ENCODE data around the gene SLC43A2.

SLC43A2 gene

DNA sequence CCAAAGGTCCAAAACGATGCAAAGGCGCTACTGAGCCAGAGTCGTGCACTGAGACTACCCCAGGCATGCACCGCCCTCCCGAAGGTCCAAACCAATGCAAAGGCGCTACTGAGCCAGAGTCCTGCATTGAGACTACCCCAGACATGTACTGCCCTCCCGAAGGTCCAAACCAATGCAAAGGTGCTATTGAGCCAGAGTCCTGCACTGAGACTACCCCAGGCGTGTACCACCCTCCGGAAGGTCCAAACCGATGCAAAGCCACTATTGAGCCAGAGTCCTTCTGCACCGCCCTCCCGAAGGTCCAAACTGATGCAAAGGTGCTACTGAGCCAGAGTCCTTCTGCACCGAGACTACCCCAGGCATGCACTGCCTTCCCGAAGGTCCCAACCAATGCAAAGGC lies 27.1 kb downstream of the SLC43A2 start:
- Histone ChIP-seq H3K79me1 (replicated peaks; ENCODE audit: low read length, poor library complexity, severe bottlenecking) (no peaks in the 10 kb centered on the region), H3K4me1 (ENCODE audit: control insufficient read depth, insufficient read depth, low read depth, low read length) (peaks cover 8% of the 10 kb centered on the region), H3K27me3 (ENCODE audit: control insufficient read depth in 1 of 2, insufficient read depth in 1 of 2, low read length in 2 of 2) (no peaks in the 10 kb centered on the region), H3K36me3 (ENCODE audit: control insufficient read depth in 1 of 2, insufficient read depth in 2 of 2, low read depth in 1 of 2, low read length in 2 of 2) (peaks cover 0 to 18% of the 10 kb centered on the region in 2 experiments), H2BK15ac (ENCODE audit: low read depth, poor library complexity, severe bottlenecking) (no peak overlapping the region), H3K23ac (ENCODE audit: low read length in 2 of 2) (no peak overlapping the region), H3K4me2 (ENCODE audit: low read length, poor library complexity, severe bottlenecking) (no peak overlapping the region), H3K9ac (ENCODE audit: low read length) (no peak overlapping the region), H2AK5ac (ENCODE audit: low read length, severe bottlenecking) (no peak overlapping the region), H4K8ac (ENCODE audit: low read length) (no peak overlapping the region), H2BK120ac (ENCODE audit: low read depth, low read length) (no peak overlapping the region), H3K4ac (ENCODE audit: low read depth in 1 of 2, low read length in 2 of 2) (no peak overlapping the region), H2BK5ac (ENCODE audit: low read depth, low read length, poor library complexity, severe bottlenecking) (no peak overlapping the region), H3K4me3 (ENCODE audit: insufficient read depth in 1 of 2, low read depth in 1 of 2, low read length in 2 of 2) (no peak overlapping the region), H4K91ac (ENCODE audit: low read length) (no peak overlapping the region), H3K27ac (ENCODE audit: low read length, poor library complexity, severe bottlenecking) (no peak overlapping the region), H2BK12ac (ENCODE audit: low read length in 2 of 2) (no peak overlapping the region), H2AFZ (ENCODE audit: low read depth, low read length) (no peak overlapping the region), H3K9me3 (ENCODE audit: control insufficient read depth, low read length) (peaks cover 6% of the 10 kb centered on the region), H3K14ac (ENCODE audit: low read length in 2 of 2) (no peak overlapping the region), H3K18ac (ENCODE audit: low read depth in 1 of 2, low read length in 2 of 2) (no peak overlapping the region)
- 97% methylated on average over 14 of the region's 14 CpGs for WGBS
- DNase-seq = no peak

DNA sequence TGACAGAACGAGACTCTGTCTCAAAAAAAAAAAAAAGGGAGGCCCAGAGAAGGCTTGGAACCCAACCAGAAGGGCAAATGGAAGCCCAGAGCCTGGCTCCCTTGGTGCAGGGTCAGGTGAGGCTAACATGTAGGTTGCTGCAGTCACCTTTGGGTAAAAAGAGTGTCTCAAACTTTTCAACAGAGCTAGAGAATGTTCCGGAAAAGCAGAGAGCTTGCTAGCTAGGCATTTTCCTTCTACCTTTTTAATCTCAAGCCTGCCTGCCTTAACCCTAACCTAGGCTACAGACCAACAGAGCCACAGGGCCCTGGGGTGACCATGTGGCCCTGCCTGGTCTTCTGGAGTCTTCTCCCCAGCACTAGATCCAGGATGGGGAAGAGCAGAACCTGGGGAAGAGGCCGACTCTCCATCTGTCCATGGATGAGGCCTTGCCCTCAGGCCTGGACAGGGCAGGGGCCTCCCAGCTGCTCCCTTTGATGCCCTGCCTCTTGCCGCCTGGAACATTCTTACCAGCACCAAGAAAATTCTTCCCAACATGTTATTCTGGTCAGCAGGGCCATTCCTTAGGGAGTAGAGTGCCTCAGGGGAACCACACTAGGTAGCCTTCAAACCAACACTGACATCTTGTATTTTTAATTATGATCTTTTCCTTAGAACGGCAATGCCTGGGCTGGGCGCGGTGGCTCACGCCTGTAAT lies 30.1 kb downstream of the SLC43A2 start:
- WGBS = 92% methylated on average over 8 of the region's 8 CpGs
- no peak overlapping the region for H3K18ac ChIP-seq (ENCODE audit: low read depth in 1 of 2, low read length in 2 of 2)
- H3K4me1 ChIP-seq (ENCODE audit: control insufficient read depth, insufficient read depth, low read depth, low read length) = no peaks in the 10 kb centered on the region
- H3K9me3 ChIP-seq (ENCODE audit: control insufficient read depth, low read length) = peaks cover 6% of the 10 kb centered on the region
- no peak overlapping the region for H3K4me2 ChIP-seq (ENCODE audit: low read length, poor library complexity, severe bottlenecking)
- no peak overlapping the region for H3K4me3 ChIP-seq (ENCODE audit: insufficient read depth in 1 of 2, low read depth in 1 of 2, low read length in 2 of 2)
- no peak overlapping the region for H2AK5ac ChIP-seq (ENCODE audit: low read length, severe bottlenecking)
- H3K9ac ChIP-seq (ENCODE audit: low read length) = no peak overlapping the region
- H3K23ac ChIP-seq (ENCODE audit: low read length in 2 of 2) = no peak overlapping the region
- H2BK120ac ChIP-seq (ENCODE audit: low read depth, low read length) = no peak overlapping the region
- no peak overlapping the region for H3K27ac ChIP-seq (ENCODE audit: low read length, poor library complexity, severe bottlenecking)
- no peaks in the 10 kb centered on the region for H3K79me1 ChIP-seq (replicated peaks; ENCODE audit: low read length, poor library complexity, severe bottlenecking)
- peaks cover 0 to 9% of the 10 kb centered on the region in 2 experiments for H3K36me3 ChIP-seq (ENCODE audit: control insufficient read depth in 1 of 2, insufficient read depth in 2 of 2, low read depth in 1 of 2, low read length in 2 of 2)
- H2BK12ac ChIP-seq (ENCODE audit: low read length in 2 of 2) = no peak overlapping the region
- H3K4ac ChIP-seq (ENCODE audit: low read depth in 1 of 2, low read length in 2 of 2) = no peak overlapping the region
- no peak overlapping the region for H2BK5ac ChIP-seq (ENCODE audit: low read depth, low read length, poor library complexity, severe bottlenecking)
- no peak overlapping the region for H2BK15ac ChIP-seq (ENCODE audit: low read depth, poor library complexity, severe bottlenecking)
- DNase-seq = no peak
- H2AFZ ChIP-seq (ENCODE audit: low read depth, low read length) = no peak overlapping the region
- no peak overlapping the region for H4K8ac ChIP-seq (ENCODE audit: low read length)
- no peak overlapping the region for H4K91ac ChIP-seq (ENCODE audit: low read length)
- no peaks in the 10 kb centered on the region for H3K27me3 ChIP-seq (ENCODE audit: control insufficient read depth in 1 of 2, insufficient read depth in 1 of 2, low read length in 2 of 2)
- H3K14ac ChIP-seq (ENCODE audit: low read length in 2 of 2) = no peak overlapping the region

DNA sequence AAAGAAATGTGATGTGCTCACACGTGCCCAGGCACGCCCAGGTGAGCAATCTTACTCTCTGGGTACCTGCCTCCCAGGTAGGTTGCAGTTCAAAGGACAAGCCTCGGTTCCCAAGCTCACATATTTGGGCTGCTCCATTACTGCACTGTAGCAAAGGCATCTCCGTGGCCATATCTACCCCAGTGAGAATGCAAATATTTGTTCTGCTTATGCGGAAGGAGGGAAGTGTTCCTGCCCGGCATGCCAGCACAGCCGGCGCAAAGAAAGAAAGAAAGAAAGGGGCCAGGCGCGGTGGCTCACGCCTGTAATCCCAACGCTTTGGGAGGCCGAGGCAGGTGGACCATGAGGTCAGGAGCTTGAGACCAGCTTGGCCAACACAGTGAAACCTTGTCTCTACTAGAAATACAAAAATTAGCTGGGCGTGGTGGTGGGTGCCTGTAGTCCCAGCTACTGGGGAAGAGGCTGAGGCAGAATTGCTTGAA lies 30.7 kb downstream of the SLC43A2 start:
- no peak overlapping the region for H3K4ac ChIP-seq (ENCODE audit: low read depth in 1 of 2, low read length in 2 of 2)
- H3K79me1 ChIP-seq (replicated peaks; ENCODE audit: low read length, poor library complexity, severe bottlenecking) = no peaks in the 10 kb centered on the region
- WGBS = 96% methylated on average over 14 of the region's 14 CpGs
- peaks cover 6% of the 10 kb centered on the region for H3K9me3 ChIP-seq (ENCODE audit: control insufficient read depth, low read length)
- H2BK12ac ChIP-seq (ENCODE audit: low read length in 2 of 2) = no peak overlapping the region
- H3K4me2 ChIP-seq (ENCODE audit: low read length, poor library complexity, severe bottlenecking) = no peak overlapping the region
- no peak overlapping the region for H3K9ac ChIP-seq (ENCODE audit: low read length)
- H2BK15ac ChIP-seq (ENCODE audit: low read depth, poor library complexity, severe bottlenecking) = no peak overlapping the region
- H4K91ac ChIP-seq (ENCODE audit: low read length) = no peak overlapping the region
- no peak overlapping the region for H4K8ac ChIP-seq (ENCODE audit: low read length)
- H2AFZ ChIP-seq (ENCODE audit: low read depth, low read length) = no peak overlapping the region
- H3K14ac ChIP-seq (ENCODE audit: low read length in 2 of 2) = no peak overlapping the region
- H2AK5ac ChIP-seq (ENCODE audit: low read length, severe bottlenecking) = no peak overlapping the region
- no peak overlapping the region for H3K4me3 ChIP-seq (ENCODE audit: insufficient read depth in 1 of 2, low read depth in 1 of 2, low read length in 2 of 2)
- H2BK5ac ChIP-seq (ENCODE audit: low read depth, low read length, poor library complexity, severe bottlenecking) = no peak overlapping the region
- H3K18ac ChIP-seq (ENCODE audit: low read depth in 1 of 2, low read length in 2 of 2) = no peak overlapping the region
- no peak for DNase-seq
- no peak overlapping the region for H3K27ac ChIP-seq (ENCODE audit: low read length, poor library complexity, severe bottlenecking)
- H2BK120ac ChIP-seq (ENCODE audit: low read depth, low read length) = no peak overlapping the region
- H3K4me1 ChIP-seq (ENCODE audit: control insufficient read depth, insufficient read depth, low read depth, low read length) = peaks cover 5% of the 10 kb centered on the region
- no peaks in the 10 kb centered on the region for H3K27me3 ChIP-seq (ENCODE audit: control insufficient read depth in 1 of 2, insufficient read depth in 1 of 2, low read length in 2 of 2)
- no peak overlapping the region for H3K23ac ChIP-seq (ENCODE audit: low read length in 2 of 2)
- peaks cover 4 to 13% of the 10 kb centered on the region in 2 experiments for H3K36me3 ChIP-seq (ENCODE audit: control insufficient read depth in 1 of 2, insufficient read depth in 2 of 2, low read depth in 1 of 2, low read length in 2 of 2)

DNA sequence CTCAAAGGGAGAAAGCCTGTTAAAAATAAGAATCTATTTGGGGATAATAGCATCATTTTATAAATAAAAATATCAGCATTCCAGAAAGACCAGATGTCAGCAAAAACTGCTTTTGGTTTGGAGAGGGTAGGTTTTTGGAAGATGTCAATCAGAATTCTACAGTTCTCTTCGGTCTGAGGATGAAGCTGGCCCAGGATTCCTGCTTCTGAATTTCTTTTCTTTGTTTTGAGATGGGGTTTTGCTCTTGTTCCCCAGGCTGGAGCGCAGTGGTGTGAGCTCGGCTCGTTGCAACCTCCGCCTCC lies 35.1 kb downstream of the SLC43A2 start:
- 97% methylated on average over 5 of the region's 5 CpGs for WGBS
- Histone ChIP-seq H4K91ac (ENCODE audit: low read length) (no peak overlapping the region), H3K4me1 (ENCODE audit: control insufficient read depth, insufficient read depth, low read depth, low read length) (peaks cover 33% of the 10 kb centered on the region), H3K27me3 (ENCODE audit: control insufficient read depth in 1 of 2, insufficient read depth in 1 of 2, low read length in 2 of 2) (no peaks in the 10 kb centered on the region), H3K4me2 (ENCODE audit: low read length, poor library complexity, severe bottlenecking) (no peak overlapping the region), H2AK5ac (ENCODE audit: low read length, severe bottlenecking) (no peak overlapping the region), H2BK15ac (ENCODE audit: low read depth, poor library complexity, severe bottlenecking) (no peak overlapping the region), H3K18ac (ENCODE audit: low read depth in 1 of 2, low read length in 2 of 2) (no peak overlapping the region), H3K27ac (ENCODE audit: low read length, poor library complexity, severe bottlenecking) (no peak overlapping the region), H3K4me3 (ENCODE audit: insufficient read depth in 1 of 2, low read depth in 1 of 2, low read length in 2 of 2) (no peak overlapping the region), H3K23ac (ENCODE audit: low read length in 2 of 2) (no peak overlapping the region), H2BK12ac (ENCODE audit: low read length in 2 of 2) (no peak overlapping the region), H3K9ac (ENCODE audit: low read length) (no peak overlapping the region), H3K79me1 (replicated peaks; ENCODE audit: low read length, poor library complexity, severe bottlenecking) (no peaks in the 10 kb centered on the region), H2AFZ (ENCODE audit: low read depth, low read length) (no peak overlapping the region), H3K14ac (ENCODE audit: low read length in 2 of 2) (no peak overlapping the region), H3K36me3 (ENCODE audit: control insufficient read depth in 1 of 2, insufficient read depth in 2 of 2, low read depth in 1 of 2, low read length in 2 of 2) (peaks cover 4 to 16% of the 10 kb centered on the region in 2 experiments), H3K4ac (ENCODE audit: low read depth in 1 of 2, low read length in 2 of 2) (no peak overlapping the region), H2BK120ac (ENCODE audit: low read depth, low read length) (no peak overlapping the region), H3K9me3 (ENCODE audit: control insufficient read depth, low read length) (no peaks in the 10 kb centered on the region), H4K8ac (ENCODE audit: low read length) (no peak overlapping the region), H2BK5ac (ENCODE audit: low read depth, low read length, poor library complexity, severe bottlenecking) (no peak overlapping the region)
- no peak for DNase-seq
